ENCODE results near the gene MAST4. TPM values are rescaled to one million over a fixed set of nuclear protein-coding genes. Genes with fewer than 3 reads are reported as not detected.

The MAST4 gene
- total and polyA plus RNA-seq, 2 of the 4 experiments (the other 2 are of a cell fraction) = 4.8 to 6.8 TPM

DNA sequence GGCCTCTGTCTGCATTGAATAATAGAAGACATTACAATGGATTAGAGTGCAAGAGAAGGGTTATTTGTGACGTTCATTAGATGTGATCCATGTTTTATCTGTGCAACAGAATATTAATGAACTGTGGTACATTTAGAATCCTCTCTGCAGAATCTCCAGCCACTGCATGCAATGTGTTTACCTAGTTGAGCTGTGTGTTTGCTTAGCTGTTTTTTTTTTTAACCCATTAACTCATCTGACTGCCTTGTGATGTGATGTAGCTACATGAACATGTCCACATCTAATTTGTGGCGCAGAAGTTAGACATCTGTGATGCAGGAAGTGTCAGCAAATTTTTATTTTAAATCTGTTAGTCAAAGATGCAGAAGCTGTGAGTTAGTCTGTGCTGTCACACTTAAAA lies 363.5 kb downstream of the MAST4 start:
- no peaks in the 10 kb centered on the region for H4K20me1 ChIP-seq (ENCODE audit: insufficient read depth, low read length)
- H3K14ac ChIP-seq (replicated peaks; ENCODE audit: low read depth, low read length) = no peak overlapping the region
- ATAC-seq (ENCODE audit: low read depth) (peak; percentile 1; the same call in 1 of the 2 replicates), DNase-seq (peak; percentile 54)
- H2BK120ac ChIP-seq (ENCODE audit: low read depth, low read length) = peak overlapping the region; percentile 56
- dilution Hi-C loops (cut with HindIII; ENCODE audit: low sequenced_read_pairs, unreplicated experiment) (no loop called here), intact Hi-C loops (cut with micrococcal nuclease) (loop anchor here (1.0 to 10.0 kb wide), 4 partner anchors 28 to 249 kb away; no protein-coding TSS in a partner anchor), in situ Hi-C loops (cut with MboI; ENCODE audit: low sequenced_read_pairs) (no loop called here)
- H3K4ac ChIP-seq (ENCODE audit: low read depth, low read length) = no peak overlapping the region; the same call in 1 of the 2 replicates
- TF ChIP-seq CEBPB (IDR thresholded peaks at IDR 0.05; ENCODE audit: low read depth, low read length) = no peak
- peak; percentile 60 for TF ChIP-seq MAFK (IDR thresholded peaks at IDR 0.05; ENCODE audit: low read depth, low read length)
- no peaks in the 10 kb centered on the region for H3K36me3 ChIP-seq (ENCODE audit: control insufficient read depth, insufficient read depth, low read length)
- no peak overlapping the region for H2AK5ac ChIP-seq (ENCODE audit: low read depth, low read length)
- no peak overlapping the region for H2BK15ac ChIP-seq (ENCODE audit: low read depth, low read length)
- no peaks in the 10 kb centered on the region for H3K9me3 ChIP-seq (ENCODE audit: control insufficient read depth, insufficient read depth, low read length)
- peak overlapping the region; percentile 43; the same call in 1 of the 2 replicates for H4K91ac ChIP-seq (ENCODE audit: insufficient read depth, low read depth, low read length)
- peak overlapping the region; percentile 73 for H3K4me2 ChIP-seq (ENCODE audit: low read depth, low read length)
- H2BK5ac ChIP-seq (ENCODE audit: low read depth, low read length, poor library complexity, severe bottlenecking) = peak overlapping the region; percentile 91
- H3K9me1 ChIP-seq (ENCODE audit: insufficient read depth, low read length) = peaks cover 3% of the 10 kb centered on the region
- no peak overlapping the region for H2AK9ac ChIP-seq (replicated peaks; ENCODE audit: low read depth, low read length, poor library complexity)
- H3K27ac ChIP-seq (ENCODE audit: insufficient read depth, low read length) = peak overlapping the region; percentile 48; the same call in 1 of the 2 replicates
- peak overlapping the region; percentile 60 for H3K56ac ChIP-seq (ENCODE audit: extremely low read depth, insufficient read depth, low read length)
- BruUV-seq (replicated peaks) = no TSS peak
- no CpG with 5 or more reads among the region's 2 CpGs for WGBS, 2 experiments (ENCODE audit: extremely low coverage in 2 of 2, insufficient read length in 1 of 2)
- H3K79me1 ChIP-seq (ENCODE audit: low read depth in 1 of 2, low read length in 2 of 2) = peaks cover 4 to 6% of the 10 kb centered on the region in 2 experiments; a peak in 2 of 4 replicates
- no peaks in the 10 kb centered on the region for H3K27me3 ChIP-seq (ENCODE audit: control insufficient read depth, insufficient read depth, low read length)
- H3K9ac ChIP-seq (ENCODE audit: low read depth, low read length) = peak overlapping the region; percentile 20; the same call in 1 of the 2 replicates
- H3K23ac ChIP-seq (ENCODE audit: low read depth, low read length) = peak overlapping the region; percentile 4; the same call in 1 of the 2 replicates
- POLR2A ChIA-PET (ENCODE audit: unreplicated experiment) = interaction anchor here (0.6 kb wide), 1 partner anchor 22 kb away, joined by 5 read pairs; no protein-coding TSS in a partner anchor
- H3K18ac ChIP-seq (ENCODE audit: low read depth, low read length) = peak overlapping the region; percentile 70
- peak overlapping the region in 1 of 2 experiments; percentile 39; a peak in 1 of 4 replicates for H4K8ac ChIP-seq (ENCODE audit: low read depth in 2 of 2, low read length in 2 of 2)
- peak overlapping the region; percentile 3; the same call in 1 of the 2 replicates for H4K5ac ChIP-seq (ENCODE audit: low read depth, low read length)
- peak overlapping the region; percentile 51; the same call in 1 of the 2 replicates for H3K4me3 ChIP-seq (ENCODE audit: insufficient read depth, low read depth, low read length)
- CTCF ChIA-PET = interaction anchor here (0.7 to 1.0 kb wide), 4 partner anchors 17 to 86 kb away, joined by 3 to 5 read pairs (median 3); no protein-coding TSS in a partner anchor
- peaks cover 8% of the 10 kb centered on the region for H3K4me1 ChIP-seq (ENCODE audit: control insufficient read depth, insufficient read depth, low read length)
- no peak overlapping the region for H2AFZ ChIP-seq (replicated peaks; ENCODE audit: low read length, poor library complexity)
- peak overlapping the region; percentile 19; the same call in 1 of the 2 replicates for H2BK20ac ChIP-seq (ENCODE audit: low read depth, low read length)

Data from IMR-90 (cell line).